WERI-Rb-1 (cell line): ENCODE measurements around the gene ZNF407.

Experiments used
- DNase-seq: peaks from one replicate; pipeline ENCODE4 v3.0.0-alpha.2; 2020
- H3K27ac ChIP-seq: fragments of 250-450 bp; sonication (Bioruptor Pico); 2 replicates; pipeline ENCODE4 v1.5.1; 2020; ENCODE audit warnings: mild to moderate bottlenecking, moderate library complexity
- H3K27me3 ChIP-seq: fragments of 250-450 bp; sonication (Bioruptor Pico); 2 replicates; pipeline ENCODE4 v1.5.1; 2021; ENCODE audit warnings: mild to moderate bottlenecking, low read depth, moderate library complexity; ENCODE audit not compliant: insufficient read depth, severe bottlenecking
- H3K36me3 ChIP-seq: fragments of 250-450 bp; sonication (Bioruptor Pico); 2 replicates; pipeline ENCODE4 v1.5.1; 2020; ENCODE audit warnings: mild to moderate bottlenecking, moderate library complexity
- H3K4me3 ChIP-seq: 2 replicates; pipeline ENCODE4 v1.5.1; 2011; ENCODE audit warnings: low read depth, mild to moderate bottlenecking, control low read depth, low read length
- H3K9me3 ChIP-seq: fragments of 250-450 bp; sonication (Bioruptor Pico); 2 replicates; pipeline ENCODE4 v1.5.1; 2021; ENCODE audit warnings: mild to moderate bottlenecking, moderate library complexity; ENCODE audit not compliant: severe bottlenecking
- TF ChIP-seq, protein P1 (sequence below): IDR thresholded peaks from 2 replicates; pipeline ENCODE4 v1.5.1; 2011; ENCODE audit warnings: low read depth, mild to moderate bottlenecking, control low read depth, inconsistent platforms, low read length

ZNF407 gene

DNA sequence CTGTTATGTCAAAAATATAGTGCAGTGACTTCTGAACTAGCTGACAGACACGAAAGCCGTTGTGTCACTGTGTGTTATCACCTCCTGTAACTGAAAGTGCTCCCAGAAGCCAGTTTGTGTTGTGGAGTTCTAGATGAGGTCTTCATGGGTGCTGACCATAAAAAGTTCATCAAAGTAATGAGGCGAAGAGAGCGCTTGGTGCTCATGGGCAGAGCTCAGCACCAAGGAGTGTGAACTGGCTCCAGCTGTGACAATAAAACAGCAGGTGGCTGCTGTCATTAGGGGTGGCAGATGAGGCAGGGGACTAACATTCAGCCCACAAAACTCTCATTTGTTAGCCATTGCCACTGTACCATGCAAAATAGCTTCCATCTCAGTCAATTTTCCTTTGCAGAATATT, 151.1 kb downstream of the ZNF407 start:
- no peak for DNase-seq
- TF ChIP-seq, protein P1, sequence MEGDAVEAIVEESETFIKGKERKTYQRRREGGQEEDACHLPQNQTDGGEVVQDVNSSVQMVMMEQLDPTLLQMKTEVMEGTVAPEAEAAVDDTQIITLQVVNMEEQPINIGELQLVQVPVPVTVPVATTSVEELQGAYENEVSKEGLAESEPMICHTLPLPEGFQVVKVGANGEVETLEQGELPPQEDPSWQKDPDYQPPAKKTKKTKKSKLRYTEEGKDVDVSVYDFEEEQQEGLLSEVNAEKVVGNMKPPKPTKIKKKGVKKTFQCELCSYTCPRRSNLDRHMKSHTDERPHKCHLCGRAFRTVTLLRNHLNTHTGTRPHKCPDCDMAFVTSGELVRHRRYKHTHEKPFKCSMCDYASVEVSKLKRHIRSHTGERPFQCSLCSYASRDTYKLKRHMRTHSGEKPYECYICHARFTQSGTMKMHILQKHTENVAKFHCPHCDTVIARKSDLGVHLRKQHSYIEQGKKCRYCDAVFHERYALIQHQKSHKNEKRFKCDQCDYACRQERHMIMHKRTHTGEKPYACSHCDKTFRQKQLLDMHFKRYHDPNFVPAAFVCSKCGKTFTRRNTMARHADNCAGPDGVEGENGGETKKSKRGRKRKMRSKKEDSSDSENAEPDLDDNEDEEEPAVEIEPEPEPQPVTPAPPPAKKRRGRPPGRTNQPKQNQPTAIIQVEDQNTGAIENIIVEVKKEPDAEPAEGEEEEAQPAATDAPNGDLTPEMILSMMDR, result no peak
- Histone ChIP-seq H3K9me3 (no peaks in the 10 kb centered on the region), H3K4me3 (no peak overlapping the region), H3K27ac (no peak overlapping the region), H3K27me3 (no peaks in the 10 kb centered on the region), H3K36me3 (no peaks in the 10 kb centered on the region)

DNA sequence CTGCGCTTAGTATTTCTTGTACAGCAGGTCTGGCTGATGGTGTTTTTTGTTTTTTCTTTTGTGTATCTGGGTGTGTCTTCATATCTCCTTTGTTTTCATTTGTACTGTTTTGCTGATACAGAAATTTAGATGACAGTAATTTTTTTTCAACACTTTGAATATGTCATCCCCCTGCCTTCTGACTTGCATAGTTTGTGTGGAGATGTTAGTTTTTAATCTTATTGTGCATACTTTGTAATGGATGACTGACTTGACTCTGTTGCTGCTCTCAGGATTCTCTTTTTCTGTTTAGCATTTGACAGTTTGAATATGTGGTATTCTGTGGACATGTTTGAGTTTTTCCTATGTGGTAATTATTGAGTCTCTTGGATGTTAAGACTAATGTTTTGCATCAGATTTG, 161.3 kb downstream of the ZNF407 start:
- Histone ChIP-seq H3K27me3 (no peaks in the 10 kb centered on the region), H3K4me3 (no peak overlapping the region), H3K27ac (no peak overlapping the region), H3K36me3 (no peaks in the 10 kb centered on the region), H3K9me3 (no peaks in the 10 kb centered on the region)
- DNase-seq, result no peak
- TF ChIP-seq, protein P1, result no peak

DNA sequence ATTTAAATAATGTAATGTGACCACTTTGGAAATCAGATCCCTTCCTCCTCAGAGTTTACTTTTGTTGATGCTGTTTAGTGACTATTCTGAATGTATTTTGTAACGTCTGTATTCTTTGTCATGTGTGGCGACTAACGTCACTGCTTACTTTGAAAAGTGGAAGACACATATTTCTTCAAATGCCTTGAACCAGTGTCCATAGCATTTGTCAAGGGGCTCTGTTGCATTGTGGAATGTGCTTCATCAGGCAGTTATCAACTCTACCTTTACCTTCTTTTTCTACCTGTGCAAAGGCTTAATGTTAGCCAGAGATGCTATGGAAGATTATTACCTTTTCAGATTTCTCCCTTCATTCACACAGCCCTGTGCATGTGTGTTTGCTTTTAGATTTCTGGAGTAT, 162.4 kb downstream of the ZNF407 start:
- Histone ChIP-seq H3K36me3 (no peaks in the 10 kb centered on the region), H3K9me3 (no peaks in the 10 kb centered on the region), H3K4me3 (no peak overlapping the region), H3K27me3 (no peaks in the 10 kb centered on the region), H3K27ac (no peak overlapping the region)
- no peak for DNase-seq
- TF ChIP-seq, protein P1, result no peak

DNA sequence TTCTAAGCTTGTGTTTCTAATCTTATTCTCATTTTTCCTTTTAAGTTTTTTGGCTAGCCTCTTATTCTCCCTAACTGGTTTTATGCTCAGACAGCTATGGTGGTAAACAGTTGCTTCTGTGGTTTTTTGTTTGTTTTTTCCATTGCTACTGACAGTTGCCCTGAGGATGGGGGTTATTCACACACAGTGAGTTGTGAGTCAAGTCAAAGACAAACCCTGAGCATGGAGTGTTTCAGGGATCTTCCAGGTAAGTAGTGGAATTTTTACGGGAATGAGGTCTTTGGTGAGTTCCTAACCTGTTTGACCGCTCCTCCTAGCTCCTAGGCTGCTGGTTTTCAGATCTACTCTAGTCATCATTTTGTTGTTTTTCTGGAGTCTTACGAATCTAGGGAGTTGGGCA, 162.8 kb downstream of the ZNF407 start:
- DNase-seq, result no peak
- no peaks in the 10 kb centered on the region for H3K9me3 ChIP-seq
- no peaks in the 10 kb centered on the region for H3K36me3 ChIP-seq
- TF ChIP-seq, protein P1, result no peak
- no peaks in the 10 kb centered on the region for H3K27me3 ChIP-seq
- no peak overlapping the region for H3K4me3 ChIP-seq
- no peak overlapping the region for H3K27ac ChIP-seq

DNA sequence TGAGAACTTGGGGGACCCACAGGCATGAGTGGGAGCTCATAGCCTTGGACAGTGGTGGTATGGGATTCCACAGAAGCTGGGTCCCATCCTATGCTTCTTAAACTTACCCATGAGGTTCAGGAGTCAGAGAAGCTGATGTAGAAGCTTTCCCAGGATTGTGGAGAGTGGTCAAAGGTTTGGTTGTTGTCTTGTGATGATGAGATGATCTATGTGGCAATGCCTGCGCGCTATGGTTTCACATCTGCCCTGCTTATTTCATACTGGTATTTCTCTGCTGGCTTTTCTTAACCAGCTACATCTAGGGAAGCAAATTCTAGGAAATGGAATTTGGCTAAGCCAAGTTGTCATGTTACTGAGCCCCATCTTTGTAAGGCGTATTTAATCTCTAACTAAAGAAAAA, 168.6 kb downstream of the ZNF407 start:
- Histone ChIP-seq H3K27ac (no peak overlapping the region), H3K36me3 (no peaks in the 10 kb centered on the region), H3K4me3 (no peak overlapping the region), H3K27me3 (no peaks in the 10 kb centered on the region), H3K9me3 (no peaks in the 10 kb centered on the region)
- no peak for DNase-seq
- TF ChIP-seq, protein P1, result no peak

DNA sequence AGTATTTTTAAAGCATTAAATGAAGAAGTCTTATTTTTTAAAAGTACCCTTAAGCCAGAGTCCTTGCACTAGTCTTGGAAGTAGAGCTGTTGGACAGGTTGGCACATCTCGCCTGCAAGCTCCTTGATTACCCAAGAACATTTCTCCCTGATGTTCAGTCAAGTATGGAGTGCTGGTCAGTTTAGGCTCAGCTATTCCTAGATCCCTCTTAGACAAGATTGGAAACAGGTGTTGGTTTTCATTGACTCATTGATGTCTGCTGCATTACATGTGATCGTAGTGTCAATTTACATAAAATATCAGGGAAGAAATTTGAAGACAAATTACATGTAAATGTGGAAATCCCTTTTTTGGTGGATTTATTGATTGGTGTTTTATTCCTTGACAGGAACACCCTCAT, 170.4 kb downstream of the ZNF407 start:
- Histone ChIP-seq H3K4me3 (no peak overlapping the region), H3K27ac (no peak overlapping the region), H3K27me3 (no peaks in the 10 kb centered on the region), H3K9me3 (no peaks in the 10 kb centered on the region), H3K36me3 (no peaks in the 10 kb centered on the region)
- TF ChIP-seq, protein P1, result no peak
- DNase-seq, result no peak
